ENCODE measurements around the gene CEBPE.
A peak's percentile ranks its signal among the peaks of the same experiment; 100 is the strongest.

The CEBPE gene

GRCh38 chr14:23076785-23077408 is 42.2 kb downstream of the CEBPE start:
- no peak for DNase-seq (ENCODE audit: low read depth)

- DNase-seq (ENCODE audit: low read depth) = no peak
Measured at GRCh38 chr14:23074906-23075305, 44.1 kb downstream of the CEBPE start.

- DNase-seq (ENCODE audit: low read depth) = no peak
Measured at GRCh38 chr14:23071921-23072539, 47.0 kb downstream of the CEBPE start.

- DNase-seq (ENCODE audit: low read depth) = peak; percentile 51
Measured at GRCh38 chr14:23071244-23071920, 47.7 kb downstream of the CEBPE start.

GRCh38 chr14:23070262-23071129 is 48.6 kb downstream of the CEBPE start:
- DNase-seq (ENCODE audit: low read depth) = no peak

GRCh38 chr14:23069413-23069806 is 49.6 kb downstream of the CEBPE start:
- DNase-seq (ENCODE audit: low read depth) = no peak

- peak; percentile 31 for DNase-seq (ENCODE audit: low read depth)
Measured at GRCh38 chr14:23068789-23069412, 50.2 kb downstream of the CEBPE start.

- DNase-seq (ENCODE audit: low read depth) = no peak
Measured at GRCh38 chr14:23067847-23068788, 50.9 kb downstream of the CEBPE start.
